GM12878 (cell line): Measurements from ENCODE around the gene ALMS1. TPM values are rescaled to one million over a fixed set of nuclear protein-coding genes. Genes with fewer than 3 reads are reported as not detected.

Experiments used
- ATAC-seq: fragments of 200-7000 bp; cut with Tn5 transposase; 3 replicates; pipeline ENCODE4 v1.9.1; 2020; ENCODE audit warnings: mild to moderate bottlenecking, moderate library complexity
- BruUV-seq: library from RNA; stranded (reverse); fragments of 400-500 nt; replicated peaks from 2 replicates; lab custom pipeline; 2021; lab: Mats Ljungman, UMichigan
- CTCF ChIA-PET: fragments of 300-600 bp; sonication (Branson Sonifier 250); formaldehyde crosslinking; extraction: SDS; loops from one replicate; lab custom pipeline; 2021; ENCODE audit warnings: inconsistent platforms; lab: Yijun Ruan, JAX
- POLR2A ChIA-PET: fragments of 350-600 bp; formaldehyde crosslinking; extraction: SDS; loops from one replicate; lab custom pipeline; 2021; ENCODE audit warnings: inconsistent platforms; lab: Charles Lee
- RAD21 ChIA-PET: fragments of 300-600 bp; sonication (Branson Sonifier 250); formaldehyde crosslinking; loops from one replicate; lab custom pipeline; 2023; ENCODE audit warnings: antibody characterized with exemption; ENCODE audit not compliant: unreplicated experiment; lab: Charles Lee
- SMC1A ChIA-PET: fragments of 300-600 bp; sonication (Branson Sonifier 250); formaldehyde crosslinking; loops from one replicate; lab custom pipeline; 2023; ENCODE audit not compliant: unreplicated experiment, uncharacterized antibody; lab: Charles Lee
- DNase-seq: peaks from one replicate; pipeline ENCODE4 v3.0.0-alpha.2; 2011; ENCODE audit warnings: low read depth, low spot score
- FAIRE-seq: peaks from 3 replicates; lab custom pipeline; 2011; peaks lifted over from hg19 to GRCh38; lab: Jason Lieb, UNC
- H2AFZ ChIP-seq: 2 replicates; pipeline ENCODE4 v1.6.0; 2011; ENCODE audit warnings: low read depth, low read length, control low read depth; ENCODE audit not compliant: control insufficient read depth
- H3K27ac ChIP-seq: 2 replicates; pipeline ENCODE4 v1.5.1; 2011; ENCODE audit warnings: control low read depth; ENCODE audit not compliant: control insufficient read depth, insufficient read depth
- H3K27me3 ChIP-seq, 2 experiments: replicated peaks in 1 of 2; 2 replicates each; pipeline versions ENCODE4 v1.6.0 to v1.6.1; 2011; ENCODE audit warnings: low read length in 1 of 2; ENCODE audit not compliant: control insufficient read depth in 2 of 2, insufficient read depth in 2 of 2
- H3K36me3 ChIP-seq, 2 experiments: 2 replicates each; pipeline ENCODE4 v1.5.1; 2011; ENCODE audit warnings: low read length in 1 of 2; ENCODE audit not compliant: control insufficient read depth in 2 of 2, insufficient read depth in 2 of 2
- H3K4me1 ChIP-seq: 2 replicates; pipeline ENCODE4 v1.6.1; 2011; ENCODE audit warnings: mild to moderate bottlenecking, low read length, moderate library complexity, mixed read lengths; ENCODE audit not compliant: control insufficient read depth, insufficient read depth
- H3K4me2 ChIP-seq: 2 replicates; pipeline ENCODE4 v1.6.0; 2011; ENCODE audit warnings: control low read depth; ENCODE audit not compliant: control insufficient read depth, insufficient read depth
- H3K4me3 ChIP-seq: fragments of 200-600 bp; sonication (generic); 2 replicates; pipeline ENCODE4 v1.5.1; 2016
- H3K79me2 ChIP-seq: 2 replicates; pipeline ENCODE4 v1.6.0; 2011; ENCODE audit warnings: low read length; ENCODE audit not compliant: control insufficient read depth, insufficient read depth
- H3K9ac ChIP-seq: 2 replicates; pipeline ENCODE4 v1.8.0; 2011; ENCODE audit warnings: low read length, control low read depth, mixed read lengths; ENCODE audit not compliant: control insufficient read depth, insufficient read depth
- H3K9me3 ChIP-seq: replicated peaks from 3 replicates; pipeline ENCODE4 v1.5.1; 2011; ENCODE audit warnings: mild to moderate bottlenecking, low read length; ENCODE audit not compliant: control insufficient read depth, insufficient read depth
- H4K20me1 ChIP-seq: 2 replicates; pipeline ENCODE4 v1.6.0; 2011; ENCODE audit not compliant: control insufficient read depth, insufficient read depth
- ATF7 ChIP-seq: fragments of 450-650 bp; IDR thresholded peaks from 2 replicates; pipeline ENCODE4 v1.6.1; 2016; ENCODE audit warnings: low read depth, mild to moderate bottlenecking
- BCL11A ChIP-seq: IDR thresholded peaks from 2 replicates; pipeline ENCODE4 v1.6.1; 2011; ENCODE audit warnings: low read depth, low read length
- CBFB ChIP-seq: IDR thresholded peaks from 2 replicates; pipeline ENCODE4 v1.6.1; 2016; ENCODE audit warnings: antibody characterized with exemption, low read depth
- CBX3 ChIP-seq: fragments of 200-600 bp; sonication (generic); IDR thresholded peaks from 2 replicates; pipeline ENCODE4 v1.6.1; 2016; ENCODE audit warnings: low read depth, borderline replicate concordance
- CHD2 ChIP-seq: IDR thresholded peaks from 2 replicates; pipeline ENCODE4 v1.6.1; 2011; ENCODE audit warnings: low read depth, low read length, improper control_type of control experiment, borderline replicate concordance
- DPF2 ChIP-seq: fragments of 450-650 bp; IDR thresholded peaks from 2 replicates; pipeline ENCODE4 v1.6.1; 2017; ENCODE audit warnings: mild to moderate bottlenecking
- E2F8 ChIP-seq: fragments of 450-650 bp; IDR thresholded peaks from 2 replicates; pipeline ENCODE4 v1.6.1; 2018; ENCODE audit warnings: mild to moderate bottlenecking, low read depth, moderate library complexity; ENCODE audit not compliant: partially characterized antibody
- HDAC2 ChIP-seq: fragments of 200-600 bp; sonication (generic); IDR thresholded peaks from 2 replicates; pipeline ENCODE4 v1.6.1; 2017
- IRF3 ChIP-seq: fragments of 450-650 bp; IDR thresholded peaks from 2 replicates; pipeline ENCODE4 v1.6.1; 2014; ENCODE audit warnings: mild to moderate bottlenecking
- JUNB ChIP-seq: IDR thresholded peaks from 2 replicates; pipeline ENCODE4 v1.6.1; 2016; ENCODE audit warnings: antibody characterized with exemption, mild to moderate bottlenecking
- KAT2A ChIP-seq: conservative IDR thresholded peaks from 2 replicates; pipeline ENCODE4 v1.6.1; 2011; ENCODE audit warnings: low read depth, low read length; ENCODE audit not compliant: control insufficient read depth
- KLF5 ChIP-seq: fragments of 450-650 bp; IDR thresholded peaks from 2 replicates; pipeline ENCODE4 v1.6.1; 2014; ENCODE audit warnings: mild to moderate bottlenecking; ENCODE audit not compliant: partially characterized antibody
- LARP7 ChIP-seq: fragments of 450-650 bp; IDR thresholded peaks from 2 replicates; pipeline ENCODE4 v1.6.1; 2017; ENCODE audit warnings: mild to moderate bottlenecking
- PAX5 ChIP-seq: IDR thresholded peaks from 2 replicates; pipeline ENCODE4 v1.6.1; 2011; ENCODE audit warnings: low read depth, low read length, borderline replicate concordance
- PBX3 ChIP-seq: IDR thresholded peaks from 2 replicates; pipeline ENCODE4 v1.6.1; 2011; ENCODE audit warnings: mild to moderate bottlenecking, low read depth, low read length, moderate library complexity; ENCODE audit not compliant: insufficient replicate concordance
- PML ChIP-seq: IDR thresholded peaks from 2 replicates; pipeline ENCODE4 v1.6.1; 2012; ENCODE audit warnings: low read length, inconsistent platforms
- POU2F2 ChIP-seq: IDR thresholded peaks from 3 replicates; pipeline ENCODE4 v1.6.1; 2011; ENCODE audit warnings: low read depth, mild to moderate bottlenecking, low read length, borderline replicate concordance
- RAD51 ChIP-seq: fragments of 450-650 bp; IDR thresholded peaks from 2 replicates; pipeline ENCODE4 v1.6.1; 2016; ENCODE audit warnings: moderate library complexity, mild to moderate bottlenecking, inconsistent platforms
- SUPT20H ChIP-seq: IDR thresholded peaks from 2 replicates; pipeline ENCODE4 v1.6.1; 2011; ENCODE audit warnings: low read depth, mild to moderate bottlenecking, low read length, moderate library complexity, borderline replicate concordance; ENCODE audit not compliant: control insufficient read depth
- YBX1 ChIP-seq: fragments of 450-650 bp; IDR thresholded peaks from 2 replicates; pipeline ENCODE4 v1.6.1; 2016; ENCODE audit warnings: antibody characterized with exemption
- WGBS: methylation state at CpG from one replicate; pipeline ENCODE4 v1.1.6; 2016; ENCODE audit warnings: low lambda C conversion rate; ENCODE audit not compliant: insufficient replicate concordance, insufficient coverage; ENCODE audit errors: missing lambda C conversion rate; 5-methylcytosine and 5-hydroxymethylcytosine counted together
- in situ Hi-C: fragments of 300-500 bp; cut with MboI; formaldehyde crosslinking; loops from 9 replicates; pipeline ENCODE4 v1.14.3; 2018; ENCODE audit warnings: mixed read lengths
- intact Hi-C: fragments of 100-400 bp; cut with micrococcal nuclease; formaldehyde crosslinking; loops from one replicate; pipeline ENCODE4 v1.14.2; 2022; ENCODE audit not compliant: unreplicated experiment
- polyA plus RNA-seq, 11 experiments: library from polyadenylated mRNA; depleted of rRNA in 4 of 11; unstranded in 6 of 11; stranded (reverse) in 5 of 11; fragments of >200 nt; fragmentation: Nextera tagmentation in 4 of 11; fragmentation: Illumina TruSeq in 1 of 11; extraction: Ambion mirVana in 4 of 11; extraction: Trizol in 1 of 11; gene quantifications; 1 replicate in 1 of 11; 2 replicates in 10 of 11; pipeline versions ENCODE4 v1.2.1 to v1.2.3, GENCODE V29; 2011 to 2016; ENCODE audit warnings: inconsistent platforms in 2 of 11, missing spikeins in 2 of 11, low read depth in 1 of 11
- total RNA-seq, 4 experiments: library from RNA; depleted of rRNA in 3 of 4; stranded (reverse); fragments of >200 nt in 3 of 4; fragmentation: Illumina TruSeq in 1 of 4; extraction: Trizol in 1 of 4; gene quantifications; 2 replicates each; pipeline versions ENCODE4 v1.2.1 to v1.2.3, GENCODE V29; 2013 to 2021

ALMS1 gene
- total and polyA plus RNA-seq, 10 of the 15 experiments (the other 5 are each of a cell fraction or from before 2014, with no cell fraction given), result 1.1 to 25.8 (median 10.6) TPM

- no peaks in the 10 kb centered on the region; the same call in 1 of the 2 replicates for H3K79me2 ChIP-seq
- in situ Hi-C loops (no loop called here), intact Hi-C loops (no loop called here)
- FAIRE-seq (no peak), ATAC-seq (no peak), DNase-seq (no peak)
- no peak overlapping the region for H3K4me3 ChIP-seq
- no peak overlapping the region for H3K4me2 ChIP-seq
- BruUV-seq, result no TSS peak
- SMC1A ChIA-PET, result interaction anchor here (1.4 kb wide), 1 partner anchor 10 kb away, joined by 3 read pairs; no protein-coding TSS in a partner anchor
- H3K4me1 ChIP-seq, result no peaks in the 10 kb centered on the region; the same call in none of the 2 replicates
- no peak overlapping the region for H3K9ac ChIP-seq
- H4K20me1 ChIP-seq, result no peaks in the 10 kb centered on the region
- 76% methylated on average over 5 of the region's 5 CpGs for WGBS
- H3K36me3 ChIP-seq, result peaks cover 0 to 2% of the 10 kb centered on the region in 2 experiments; a peak in 1 of 4 replicates
- RAD21 ChIA-PET, result no interaction called here
- CTCF ChIA-PET, result interaction anchor here (2.3 kb wide), 1 partner anchor 14 kb away, joined by 10 read pairs; no protein-coding TSS in a partner anchor
- H3K27me3 ChIP-seq, result no peaks in the 10 kb centered on the region
- TF ChIP-seq LARP7 (no peak), E2F8 (no peak), CBFB (no peak), CBX3 (no peak), KAT2A (no peak), CHD2 (no peak), YBX1 (no peak), ATF7 (no peak), BCL11A (no peak), SUPT20H (no peak), HDAC2 (no peak), JUNB (no peak), PML (no peak), POU2F2 (no peak), PBX3 (no peak), KLF5 (no peak), IRF3 (no peak), DPF2 (no peak), PAX5 (no peak), RAD51 (no peak)
- H2AFZ ChIP-seq, result no peak overlapping the region
- POLR2A ChIA-PET, result interaction anchor here (0.6 kb wide), 1 partner anchor 1088 kb away, joined by 11 read pairs; no protein-coding TSS in a partner anchor
- peaks cover 5% of the 10 kb centered on the region; the same call in 2 of the 3 replicates for H3K9me3 ChIP-seq
- no peak overlapping the region for H3K27ac ChIP-seq
These were observed 18.8 kb downstream of the ALMS1 start for GRCh38 chr2:73404409-73404808.
